ENCODE measurements around the gene PHLDB1. TPM values are rescaled to one million over a fixed set of nuclear protein-coding genes. Genes with fewer than 3 reads are reported as not detected.
"Not testable (repeated sequence)": the region's sequence is repeated elsewhere in the genome, so short reads cannot be mapped to it uniquely, and the experiment has no call there.

PHLDB1 gene
- total RNA-seq, 1 donor from 2014 or later, result 35.7 TPM

GRCh38 chr11:118572981-118573550 lies 34.3 kb upstream of the PHLDB1 start:
- peak overlapping the region; percentile 88 for H3K4me2 ChIP-seq
- no peaks in the 10 kb centered on the region for H3K36me3 ChIP-seq
- peak overlapping the region; percentile 93 for H3K27ac ChIP-seq
- H3K79me2 ChIP-seq (ENCODE audit: low read depth), result peaks cover 58% of the 10 kb centered on the region
- Mint-ChIP-seq H3K4me1 (peaks cover 23% of the 10 kb centered on the region), H3K9me3 (no peaks in the 10 kb centered on the region), H3K36me3 (peaks cover 1% of the 10 kb centered on the region), H3K4me3 (peak overlapping the region; percentile 97), H3K27ac (peak overlapping the region; percentile 89), H3K27me3 (ENCODE audit: insufficient read depth, low read depth) (no peaks in the 10 kb centered on the region)
- peak overlapping the region; percentile 97 for H2AFZ ChIP-seq (replicated peaks)
- DNase-seq (ENCODE audit: low spot score), result peak; percentile 3
- TF ChIP-seq CTCF (IDR thresholded peaks at IDR 0.05) (no peak), EZH2 (IDR thresholded peaks at IDR 0.05) (no peak), EZH2phosphoT487 (IDR thresholded peaks at IDR 0.05) (no peak)
- H3F3A ChIP-seq (ENCODE audit: low read depth), result peaks cover 5% of the 10 kb centered on the region
- H3K4me1 ChIP-seq, result peaks cover 14% of the 10 kb centered on the region
- H3K9ac ChIP-seq, result peak overlapping the region; percentile 89
- H3K27me3 ChIP-seq, result no peaks in the 10 kb centered on the region
- no peaks in the 10 kb centered on the region for H3K9me3 ChIP-seq (ENCODE audit: low read depth)
- peak overlapping the region; percentile 99 for H3K4me3 ChIP-seq
- H4K20me1 ChIP-seq (ENCODE audit: low read depth), result peaks cover 55% of the 10 kb centered on the region

DNA sequence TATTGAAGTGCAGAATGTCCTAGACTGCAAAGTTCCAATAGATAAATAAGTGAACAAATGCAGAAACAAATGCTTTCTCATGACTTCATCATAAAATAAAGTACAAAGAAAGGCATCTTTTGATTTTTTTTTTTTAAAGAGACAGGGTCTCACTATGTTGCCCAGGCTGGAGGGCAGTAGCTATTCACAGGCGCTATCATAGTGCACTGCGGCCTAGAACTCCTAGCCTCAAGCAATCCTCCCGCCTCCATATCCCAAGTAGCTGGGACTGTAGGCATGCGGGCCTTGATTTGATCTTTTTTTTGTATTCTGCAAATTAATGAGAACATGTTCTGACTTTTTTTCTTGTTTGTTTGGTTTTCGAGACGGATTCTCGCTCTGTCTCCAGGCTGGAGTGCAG lies 32.8 kb upstream of the PHLDB1 start:
- no peaks in the 10 kb centered on the region for H3K27me3 Mint-ChIP-seq (ENCODE audit: insufficient read depth, low read depth)
- Histone ChIP-seq H3K9ac (no peak overlapping the region), H3K36me3 (no peaks in the 10 kb centered on the region), H3K27ac (no peak overlapping the region), H3F3A (ENCODE audit: low read depth) (peaks cover 5% of the 10 kb centered on the region), H3K79me2 (ENCODE audit: low read depth) (peaks cover 74% of the 10 kb centered on the region), H3K27me3 (no peaks in the 10 kb centered on the region), H3K4me3 (peak overlapping the region; percentile 99), H4K20me1 (ENCODE audit: low read depth) (peaks cover 70% of the 10 kb centered on the region), H3K4me1 (peaks cover 14% of the 10 kb centered on the region), H2AFZ (replicated peaks) (no peak overlapping the region), H3K4me2 (peak overlapping the region; percentile 88), H3K9me3 (ENCODE audit: low read depth) (no peaks in the 10 kb centered on the region)
- no peak for DNase-seq (ENCODE audit: low spot score)
- TF ChIP-seq CTCF (IDR thresholded peaks at IDR 0.05), result no peak
- no peak for TF ChIP-seq EZH2 (IDR thresholded peaks at IDR 0.05)
- no peak for TF ChIP-seq EZH2phosphoT487 (IDR thresholded peaks at IDR 0.05)
- peaks cover 1% of the 10 kb centered on the region for H3K36me3 Mint-ChIP-seq
- no peaks in the 10 kb centered on the region for H3K9me3 Mint-ChIP-seq
- H3K4me1 Mint-ChIP-seq, result peaks cover 23% of the 10 kb centered on the region
- H3K27ac Mint-ChIP-seq, result no peak overlapping the region
- peak overlapping the region; percentile 68 for H3K4me3 Mint-ChIP-seq

- H3K4me1 ChIP-seq, result peaks cover 14% of the 10 kb centered on the region
- not testable (repeated sequence) for H3K4me3 Mint-ChIP-seq; H3K9ac ChIP-seq; H3K4me2 ChIP-seq; H2AFZ ChIP-seq (replicated peaks); DNase-seq (ENCODE audit: low spot score); H3K36me3 ChIP-seq; H3K27me3 ChIP-seq; H3K27ac ChIP-seq; H3K27ac Mint-ChIP-seq; H3K9me3 Mint-ChIP-seq; H3K36me3 Mint-ChIP-seq; H3K27me3 Mint-ChIP-seq (ENCODE audit: insufficient read depth, low read depth); H3K9me3 ChIP-seq (ENCODE audit: low read depth); H3K4me3 ChIP-seq; H3F3A ChIP-seq (ENCODE audit: low read depth)
- peaks cover 89% of the 10 kb centered on the region for H4K20me1 ChIP-seq (ENCODE audit: low read depth)
- H3K79me2 ChIP-seq (ENCODE audit: low read depth), result peaks cover 90% of the 10 kb centered on the region
- H3K4me1 Mint-ChIP-seq, result peaks cover 19% of the 10 kb centered on the region
These were observed 29.4 kb upstream of the PHLDB1 start for GRCh38 chr11:118577995-118578394.

- Histone ChIP-seq H3K27ac (no peak overlapping the region), H3K9me3 (ENCODE audit: low read depth) (no peaks in the 10 kb centered on the region), H3F3A (ENCODE audit: low read depth) (peaks cover 6% of the 10 kb centered on the region), H3K4me3 (no peak overlapping the region), H3K36me3 (no peaks in the 10 kb centered on the region), H2AFZ (replicated peaks) (no peak overlapping the region), H4K20me1 (ENCODE audit: low read depth) (peaks cover 59% of the 10 kb centered on the region), H3K27me3 (no peaks in the 10 kb centered on the region), H3K9ac (no peak overlapping the region), H3K79me2 (ENCODE audit: low read depth) (peaks cover 60% of the 10 kb centered on the region), H3K4me1 (no peaks in the 10 kb centered on the region), H3K4me2 (no peak overlapping the region)
- Mint-ChIP-seq H3K27ac (no peak overlapping the region), H3K36me3 (peaks cover 22% of the 10 kb centered on the region), H3K4me3 (no peak overlapping the region), H3K9me3 (no peaks in the 10 kb centered on the region), H3K4me1 (no peaks in the 10 kb centered on the region), H3K27me3 (ENCODE audit: insufficient read depth, low read depth) (no peaks in the 10 kb centered on the region)
- TF ChIP-seq EZH2phosphoT487 (IDR thresholded peaks at IDR 0.05), result no peak
- no peak for TF ChIP-seq EZH2 (IDR thresholded peaks at IDR 0.05)
- no peak for TF ChIP-seq CTCF (IDR thresholded peaks at IDR 0.05)
- DNase-seq (ENCODE audit: low spot score), result no peak
These were observed 26.4 kb upstream of the PHLDB1 start for GRCh38 chr11:118581057-118581456.

Measured in neural progenitor cell (in vitro differentiated cells).